Neural cell (in vitro differentiated cells): ENCODE measurements around the gene PLA2G2F. TPM values are rescaled to one million over a fixed set of nuclear protein-coding genes. Genes with fewer than 3 reads are reported as not detected.

Experiments used
- H2AFZ ChIP-seq: fragments of 200-600, 300-800 bp; sonication (generic), shearing (Covaris generic); 2 replicates; pipeline ENCODE4 v1.6.0; 2014; ENCODE audit warnings: low read depth, mild to moderate bottlenecking, antibody characterized with exemption, low read length, moderate library complexity
- H3F3A ChIP-seq: fragments of 200-600 bp; shearing (Covaris generic); 2 replicates; pipeline ENCODE4 v1.6.1; 2016; ENCODE audit warnings: mild to moderate bottlenecking, moderate library complexity, mixed read lengths, antibody characterized with exemption, low read length; ENCODE audit not compliant: insufficient read depth, poor library complexity, severe bottlenecking
- H3K27ac ChIP-seq: fragments of 200-600, 300-800 bp; sonication (generic), shearing (Covaris generic); 2 replicates; pipeline ENCODE4 v1.5.1; 2014; ENCODE audit warnings: mild to moderate bottlenecking, low read length, moderate library complexity
- H3K27me3 ChIP-seq: fragments of 300-800, 200-600 bp; sonication (generic), shearing (Covaris generic); 2 replicates; pipeline ENCODE4 v1.6.0; 2014; ENCODE audit warnings: mild to moderate bottlenecking, low read depth, low read length, moderate library complexity; ENCODE audit not compliant: insufficient read depth
- H3K36me3 ChIP-seq: fragments of 300-800, 200-600 bp; sonication (generic), shearing (Covaris generic); 2 replicates; pipeline ENCODE4 v1.5.1; 2014; ENCODE audit warnings: mild to moderate bottlenecking, antibody characterized with exemption, low read length, moderate library complexity; ENCODE audit not compliant: insufficient read depth
- H3K4me2 ChIP-seq: fragments of 300-800, 200-600 bp; sonication (generic), shearing (Covaris generic); 2 replicates; pipeline ENCODE4 v1.6.0; 2014; ENCODE audit warnings: mild to moderate bottlenecking, low read length
- H3K4me3 ChIP-seq: fragments of 300-800, 200-600 bp; sonication (generic), shearing (Covaris generic); 2 replicates; pipeline ENCODE4 v1.5.1; 2014; ENCODE audit warnings: mild to moderate bottlenecking, low read length, moderate library complexity
- H3K79me2 ChIP-seq: fragments of 200-600 bp; shearing (Covaris generic); replicated peaks from 2 replicates; pipeline ENCODE4 v1.6.0; 2014; ENCODE audit warnings: mild to moderate bottlenecking, low read length, moderate library complexity; ENCODE audit not compliant: insufficient read depth
- H3K9ac ChIP-seq: fragments of 300-800, 200-600 bp; sonication (generic), shearing (Covaris generic); 2 replicates; pipeline ENCODE4 v1.6.1; 2016; ENCODE audit warnings: mild to moderate bottlenecking, low read length, mixed read lengths
- H3K9me2 ChIP-seq: fragments of 200-600 bp; shearing (Covaris generic); 2 replicates; pipeline ENCODE4 v1.6.1; 2016; ENCODE audit warnings: mild to moderate bottlenecking, low read length, mixed read lengths; ENCODE audit not compliant: insufficient read depth
- H3K9me3 ChIP-seq: fragments of 200-600, 300-800 bp; sonication (generic), shearing (Covaris generic); 2 replicates; pipeline ENCODE4 v1.6.1; 2016; ENCODE audit warnings: mild to moderate bottlenecking, mixed run types, low read length, moderate library complexity, mixed read lengths
- H4K20me1 ChIP-seq: fragments of 200-600 bp; shearing (Covaris generic); 2 replicates; pipeline ENCODE4 v1.6.1; 2016; ENCODE audit warnings: mild to moderate bottlenecking, mixed run types; ENCODE audit not compliant: insufficient read depth
- EP300 ChIP-seq: fragments of 450-650 bp; conservative IDR thresholded peaks from 2 replicates; pipeline ENCODE4 v1.6.1; 2014; ENCODE audit warnings: antibody characterized with exemption, mild to moderate bottlenecking, moderate library complexity; ENCODE audit not compliant: poor library complexity, severe bottlenecking
- EZH2 ChIP-seq: fragments of 200-600, 300-800 bp; shearing (Covaris generic), sonication (generic); IDR thresholded peaks from 2 replicates; pipeline ENCODE4 v1.6.1; 2014; ENCODE audit warnings: antibody characterized with exemption, low read length, borderline replicate concordance, mild to moderate bottlenecking; ENCODE audit not compliant: insufficient read depth, poor library complexity, severe bottlenecking
- MXI1 ChIP-seq: fragments of 450-650 bp; conservative IDR thresholded peaks from 2 replicates; pipeline ENCODE4 v1.6.1; 2014; ENCODE audit warnings: antibody characterized with exemption, mild to moderate bottlenecking; ENCODE audit not compliant: poor library complexity, severe bottlenecking
- POLR2AphosphoS5 ChIP-seq: IDR thresholded peaks from 2 replicates; pipeline ENCODE4 v1.6.1; 2012
- RAD21 ChIP-seq: fragments of 450-650 bp; conservative IDR thresholded peaks from 2 replicates; pipeline ENCODE4 v1.6.1; 2014; ENCODE audit warnings: antibody characterized with exemption, mild to moderate bottlenecking, moderate library complexity
- SMC3 ChIP-seq: fragments of 450-650 bp; conservative IDR thresholded peaks from 2 replicates; pipeline ENCODE4 v1.6.1; 2014; ENCODE audit warnings: antibody characterized with exemption, mild to moderate bottlenecking, moderate library complexity; ENCODE audit not compliant: poor library complexity
- TAF1 ChIP-seq: IDR thresholded peaks from 2 replicates; pipeline ENCODE4 v1.6.1; 2012; ENCODE audit warnings: low read depth
- polyA plus RNA-seq: library from polyadenylated mRNA; depleted of rRNA; stranded (reverse); fragments of >200 nt; gene quantifications from 2 replicates; pipeline ENCODE4 v1.2.3, GENCODE V29; 2014
- TF ChIP-seq, protein P1 (sequence below): IDR thresholded peaks from 2 replicates; pipeline ENCODE4 v1.6.1; 2012; ENCODE audit warnings: borderline replicate concordance
- TF ChIP-seq, protein P2 (sequence below): fragments of 450-650 bp; IDR thresholded peaks from 2 replicates; pipeline ENCODE4 v1.5.1; 2014; ENCODE audit warnings: antibody characterized with exemption, mild to moderate bottlenecking, moderate library complexity; ENCODE audit not compliant: poor library complexity, severe bottlenecking

The PLA2G2F gene
- polyA plus RNA-seq, 1 donor from 2014 or later: not detected

- H3K4me2 ChIP-seq: no peak overlapping the region
- H3K9ac ChIP-seq: no peak overlapping the region
- no peaks in the 10 kb centered on the region for H3K36me3 ChIP-seq
- TF ChIP-seq, protein P1, sequence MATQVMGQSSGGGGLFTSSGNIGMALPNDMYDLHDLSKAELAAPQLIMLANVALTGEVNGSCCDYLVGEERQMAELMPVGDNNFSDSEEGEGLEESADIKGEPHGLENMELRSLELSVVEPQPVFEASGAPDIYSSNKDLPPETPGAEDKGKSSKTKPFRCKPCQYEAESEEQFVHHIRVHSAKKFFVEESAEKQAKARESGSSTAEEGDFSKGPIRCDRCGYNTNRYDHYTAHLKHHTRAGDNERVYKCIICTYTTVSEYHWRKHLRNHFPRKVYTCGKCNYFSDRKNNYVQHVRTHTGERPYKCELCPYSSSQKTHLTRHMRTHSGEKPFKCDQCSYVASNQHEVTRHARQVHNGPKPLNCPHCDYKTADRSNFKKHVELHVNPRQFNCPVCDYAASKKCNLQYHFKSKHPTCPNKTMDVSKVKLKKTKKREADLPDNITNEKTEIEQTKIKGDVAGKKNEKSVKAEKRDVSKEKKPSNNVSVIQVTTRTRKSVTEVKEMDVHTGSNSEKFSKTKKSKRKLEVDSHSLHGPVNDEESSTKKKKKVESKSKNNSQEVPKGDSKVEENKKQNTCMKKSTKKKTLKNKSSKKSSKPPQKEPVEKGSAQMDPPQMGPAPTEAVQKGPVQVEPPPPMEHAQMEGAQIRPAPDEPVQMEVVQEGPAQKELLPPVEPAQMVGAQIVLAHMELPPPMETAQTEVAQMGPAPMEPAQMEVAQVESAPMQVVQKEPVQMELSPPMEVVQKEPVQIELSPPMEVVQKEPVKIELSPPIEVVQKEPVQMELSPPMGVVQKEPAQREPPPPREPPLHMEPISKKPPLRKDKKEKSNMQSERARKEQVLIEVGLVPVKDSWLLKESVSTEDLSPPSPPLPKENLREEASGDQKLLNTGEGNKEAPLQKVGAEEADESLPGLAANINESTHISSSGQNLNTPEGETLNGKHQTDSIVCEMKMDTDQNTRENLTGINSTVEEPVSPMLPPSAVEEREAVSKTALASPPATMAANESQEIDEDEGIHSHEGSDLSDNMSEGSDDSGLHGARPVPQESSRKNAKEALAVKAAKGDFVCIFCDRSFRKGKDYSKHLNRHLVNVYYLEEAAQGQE: no peak
- no peak for TF ChIP-seq TAF1
- no peaks in the 10 kb centered on the region for H3F3A ChIP-seq
- H3K27me3 ChIP-seq: no peaks in the 10 kb centered on the region
- H3K27ac ChIP-seq: no peak overlapping the region
- H3K4me3 ChIP-seq: peak overlapping the region; percentile 30
- H3K9me2 ChIP-seq: no peaks in the 10 kb centered on the region
- no peak overlapping the region for H2AFZ ChIP-seq
- H4K20me1 ChIP-seq: no peaks in the 10 kb centered on the region
- no peaks in the 10 kb centered on the region for H3K9me3 ChIP-seq
- H3K79me2 ChIP-seq: no peaks in the 10 kb centered on the region
Observed at GRCh38 chr1:20168564-20169491, 29.7 kb downstream of the PLA2G2F start.

DNA sequence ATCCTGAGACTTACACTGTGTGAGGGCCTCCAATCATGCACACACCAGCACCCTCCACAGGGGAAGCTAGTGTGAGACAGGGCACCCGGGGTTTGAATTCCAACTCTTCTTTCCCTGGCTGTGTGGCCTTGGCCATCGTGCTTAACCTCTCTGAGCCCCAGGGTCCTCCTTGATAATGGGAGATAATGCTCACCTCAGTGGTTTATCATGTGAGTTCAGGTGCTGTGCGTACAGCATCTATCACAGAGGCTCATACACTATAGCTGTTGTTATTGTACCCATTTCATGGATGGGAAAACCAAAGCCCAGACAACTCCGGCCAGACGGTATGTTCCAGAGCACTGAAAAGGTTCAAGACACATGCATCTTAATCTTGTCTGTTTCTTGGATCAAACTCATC, 30.8 kb downstream of the PLA2G2F start:
- no peaks in the 10 kb centered on the region for H3F3A ChIP-seq
- TF ChIP-seq POLR2AphosphoS5 (no peak), SMC3 (no peak), MXI1 (no peak), RAD21 (no peak), EP300 (no peak), TAF1 (no peak), EZH2 (no peak)
- TF ChIP-seq, protein P1: no peak
- TF ChIP-seq, protein P2, sequence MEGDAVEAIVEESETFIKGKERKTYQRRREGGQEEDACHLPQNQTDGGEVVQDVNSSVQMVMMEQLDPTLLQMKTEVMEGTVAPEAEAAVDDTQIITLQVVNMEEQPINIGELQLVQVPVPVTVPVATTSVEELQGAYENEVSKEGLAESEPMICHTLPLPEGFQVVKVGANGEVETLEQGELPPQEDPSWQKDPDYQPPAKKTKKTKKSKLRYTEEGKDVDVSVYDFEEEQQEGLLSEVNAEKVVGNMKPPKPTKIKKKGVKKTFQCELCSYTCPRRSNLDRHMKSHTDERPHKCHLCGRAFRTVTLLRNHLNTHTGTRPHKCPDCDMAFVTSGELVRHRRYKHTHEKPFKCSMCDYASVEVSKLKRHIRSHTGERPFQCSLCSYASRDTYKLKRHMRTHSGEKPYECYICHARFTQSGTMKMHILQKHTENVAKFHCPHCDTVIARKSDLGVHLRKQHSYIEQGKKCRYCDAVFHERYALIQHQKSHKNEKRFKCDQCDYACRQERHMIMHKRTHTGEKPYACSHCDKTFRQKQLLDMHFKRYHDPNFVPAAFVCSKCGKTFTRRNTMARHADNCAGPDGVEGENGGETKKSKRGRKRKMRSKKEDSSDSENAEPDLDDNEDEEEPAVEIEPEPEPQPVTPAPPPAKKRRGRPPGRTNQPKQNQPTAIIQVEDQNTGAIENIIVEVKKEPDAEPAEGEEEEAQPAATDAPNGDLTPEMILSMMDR: no peak
- H3K36me3 ChIP-seq: no peaks in the 10 kb centered on the region
- H3K9me3 ChIP-seq: no peaks in the 10 kb centered on the region
- no peaks in the 10 kb centered on the region for H3K27me3 ChIP-seq
- no peak overlapping the region for H2AFZ ChIP-seq
- no peak overlapping the region for H3K9ac ChIP-seq
- H4K20me1 ChIP-seq: no peaks in the 10 kb centered on the region
- H3K9me2 ChIP-seq: no peaks in the 10 kb centered on the region
- no peak overlapping the region for H3K4me2 ChIP-seq
- H3K27ac ChIP-seq: no peak overlapping the region
- no peak overlapping the region for H3K4me3 ChIP-seq
- H3K79me2 ChIP-seq: no peaks in the 10 kb centered on the region
